Fibroblast of upper back skin (primary cell): ENCODE measurements around the gene CELF4.
"Not testable (repeated sequence)": the region's sequence is repeated elsewhere in the genome, so short reads cannot be mapped to it uniquely, and the experiment has no call there.

Source experiments
- DNase-seq: peaks from one replicate; pipeline ENCODE4 v3.0.0-alpha.2; 2013

The CELF4 gene

DNA sequence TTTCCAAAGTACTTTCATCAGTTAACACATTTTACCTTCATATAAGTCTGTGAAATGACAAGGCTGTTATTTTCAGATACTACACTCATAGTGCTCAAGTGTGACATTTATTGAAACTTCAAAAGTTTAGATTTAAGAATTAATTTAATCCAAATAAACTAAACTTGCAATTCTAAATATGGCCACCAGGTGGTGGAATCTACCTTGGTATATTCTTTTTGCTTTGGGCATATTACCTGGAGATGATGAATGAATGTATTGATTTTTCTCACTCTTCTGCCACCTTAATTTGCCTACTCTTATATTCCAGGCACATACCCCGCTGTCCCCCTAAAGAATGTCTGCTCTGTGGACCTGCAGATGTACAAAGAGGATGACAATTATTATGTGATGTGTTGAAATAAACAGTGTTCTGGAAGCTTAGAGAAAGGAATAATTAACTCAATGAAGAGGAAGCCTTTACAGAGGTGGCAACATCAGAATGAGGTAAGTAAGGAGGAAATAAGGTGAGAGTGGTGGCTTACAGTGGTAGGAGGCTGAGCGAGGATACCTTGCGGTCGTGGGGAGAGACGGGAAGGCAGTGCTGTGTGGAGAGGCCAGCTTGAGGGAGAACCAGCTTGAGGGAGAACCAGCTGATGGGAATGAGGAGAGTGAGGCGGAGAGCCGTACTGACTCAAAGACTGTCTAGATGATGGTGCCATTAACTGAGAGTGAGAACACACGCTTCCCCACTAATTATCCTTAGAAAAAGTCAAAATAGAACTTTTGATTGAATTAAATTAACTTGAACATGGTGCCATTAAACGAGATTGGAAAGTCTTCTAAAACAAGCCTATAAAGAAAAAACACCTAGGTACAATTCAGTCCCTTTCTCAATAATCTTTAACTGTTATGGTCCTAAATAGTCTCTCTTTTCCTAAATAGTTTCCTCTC is 179.5 kb downstream of the CELF4 start:
- peak; percentile 40 for DNase-seq

GRCh38 chr18:37383846-37384595 is 181.6 kb downstream of the CELF4 start:
- DNase-seq, result no peak

DNA sequence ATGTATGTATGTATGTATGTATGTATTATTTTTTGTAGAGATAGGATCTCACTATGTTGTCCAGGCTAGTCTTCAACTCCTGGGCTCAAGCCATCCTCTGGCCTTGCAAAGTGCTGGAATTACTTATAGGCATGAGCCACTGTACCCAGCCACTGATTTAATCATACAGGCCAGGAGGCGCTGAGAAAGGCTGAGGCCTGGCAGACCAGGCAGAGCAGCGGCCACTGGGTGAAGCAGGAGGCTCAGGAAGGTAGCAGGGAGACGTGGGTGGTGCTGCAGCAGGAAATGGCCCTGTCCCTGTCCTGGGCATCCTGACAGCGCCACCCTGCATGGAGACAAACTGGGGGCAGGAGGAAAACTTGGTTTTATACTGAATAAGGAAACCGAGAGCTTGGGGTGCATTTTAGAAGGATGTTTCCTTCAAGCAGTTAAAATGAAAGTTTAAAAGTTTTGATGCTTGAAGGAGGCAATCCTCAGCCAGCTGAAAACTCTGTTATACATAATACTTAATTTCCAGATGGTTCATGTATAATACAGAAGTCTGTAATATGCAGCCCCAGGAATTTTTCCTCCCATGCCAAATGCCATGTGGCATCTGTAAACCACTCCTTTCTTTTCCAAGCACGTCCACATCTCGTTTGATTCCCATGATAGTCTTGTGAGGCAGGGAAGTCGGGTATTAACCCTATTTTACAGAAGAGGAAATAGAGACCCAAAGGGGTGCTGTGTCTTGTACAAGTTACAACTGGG is 182.4 kb downstream of the CELF4 start:
- no peak for DNase-seq

GRCh38 chr18:37381554-37381953 is 184.0 kb downstream of the CELF4 start:
- no peak for DNase-seq

- DNase-seq, result no peak
These were observed 185.0 kb downstream of the CELF4 start for GRCh38 chr18:37380546-37381110.

- no peak for DNase-seq
These were observed 187.1 kb downstream of the CELF4 start for GRCh38 chr18:37378336-37379010.

GRCh38 chr18:37375181-37375580 is 190.4 kb downstream of the CELF4 start:
- no peak for DNase-seq

GRCh38 chr18:37368110-37368954 is 197.3 kb downstream of the CELF4 start:
- no peak for DNase-seq

DNA sequence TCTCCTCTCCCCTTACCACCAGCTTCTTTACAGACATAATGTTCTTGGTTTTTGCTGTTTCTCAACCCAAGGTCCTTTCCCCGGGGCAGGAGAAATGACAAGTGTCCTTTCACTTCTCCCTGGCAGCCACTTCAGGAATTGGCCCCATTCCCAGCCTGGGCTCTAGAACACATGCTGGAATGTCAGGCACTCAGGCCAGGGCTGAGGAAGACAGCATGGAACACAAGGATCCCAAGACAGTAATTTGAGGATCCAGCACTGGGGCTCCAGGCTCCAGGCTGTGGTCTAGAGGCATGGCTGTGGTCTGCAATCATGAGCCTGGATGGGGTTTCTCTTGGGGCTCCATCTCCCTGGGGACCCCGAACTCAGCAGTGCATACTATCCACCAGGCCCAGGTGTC is 201.4 kb downstream of the CELF4 start:
- no peak for DNase-seq

- DNase-seq, result no peak
These were observed 203.3 kb downstream of the CELF4 start for GRCh38 chr18:37362158-37362890.

DNA sequence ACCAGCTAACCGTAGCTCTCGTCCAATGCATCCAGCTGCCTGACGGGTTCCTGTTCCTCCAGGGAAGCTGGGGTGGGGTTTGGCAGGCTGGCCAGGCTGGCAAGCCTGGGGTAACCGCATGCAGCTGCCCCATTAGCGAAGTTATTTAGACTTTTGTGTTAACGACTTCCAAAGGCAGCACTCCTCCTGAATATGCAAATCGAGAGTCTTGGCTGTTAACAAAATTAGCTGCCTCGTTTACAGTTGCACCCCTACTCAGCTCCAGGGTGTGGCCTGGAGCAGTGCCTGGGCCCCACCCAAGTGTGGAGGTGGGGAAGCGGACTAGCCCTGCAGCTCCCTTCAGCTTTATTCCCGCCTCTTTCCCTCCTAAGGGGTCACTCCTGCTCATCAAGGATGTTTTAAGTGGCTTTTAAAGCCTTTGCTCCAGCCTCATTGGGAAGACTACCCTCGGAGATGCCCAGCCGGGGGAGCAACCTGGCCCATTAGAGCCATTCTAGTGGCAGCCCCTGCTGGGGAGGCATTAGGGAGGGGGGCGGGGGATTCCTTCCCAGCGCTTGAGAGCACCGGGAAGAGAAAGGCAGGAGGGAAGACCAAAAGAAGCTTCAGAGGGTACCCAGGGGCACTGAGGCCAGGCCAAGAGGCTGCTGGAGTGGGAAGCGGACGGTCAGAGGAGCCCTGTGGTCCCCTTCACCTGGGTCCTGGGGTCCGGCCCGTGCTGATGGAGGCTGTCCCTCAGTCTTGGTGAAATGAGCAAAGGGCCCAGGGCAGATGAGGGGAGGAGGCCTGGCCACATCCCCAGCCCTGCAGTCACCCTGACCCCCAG is 204.1 kb downstream of the CELF4 start:
- no peak for DNase-seq

DNA sequence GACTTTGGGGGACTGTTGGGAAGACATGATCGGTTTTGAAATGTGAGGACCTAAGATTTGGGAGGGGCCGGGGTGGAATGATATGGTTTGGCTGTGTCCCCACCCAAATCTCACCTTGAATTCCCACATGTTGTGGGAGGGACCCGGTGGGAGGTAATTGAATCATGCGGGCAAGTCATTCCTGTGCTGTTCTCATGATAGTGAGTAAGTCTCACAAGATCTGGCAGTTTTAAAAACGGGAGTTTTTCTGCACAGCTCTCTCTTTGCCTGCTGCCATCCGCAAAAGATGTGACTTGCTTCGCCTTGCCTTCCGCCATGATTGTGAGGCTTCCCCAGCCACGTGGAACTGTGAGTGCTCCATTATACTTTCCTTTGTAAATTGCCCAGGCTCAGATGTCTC is 207.5 kb downstream of the CELF4 start:
- not testable (repeated sequence) for DNase-seq

GRCh38 chr18:37355772-37356171 is 209.8 kb downstream of the CELF4 start:
- no peak for DNase-seq

DNA sequence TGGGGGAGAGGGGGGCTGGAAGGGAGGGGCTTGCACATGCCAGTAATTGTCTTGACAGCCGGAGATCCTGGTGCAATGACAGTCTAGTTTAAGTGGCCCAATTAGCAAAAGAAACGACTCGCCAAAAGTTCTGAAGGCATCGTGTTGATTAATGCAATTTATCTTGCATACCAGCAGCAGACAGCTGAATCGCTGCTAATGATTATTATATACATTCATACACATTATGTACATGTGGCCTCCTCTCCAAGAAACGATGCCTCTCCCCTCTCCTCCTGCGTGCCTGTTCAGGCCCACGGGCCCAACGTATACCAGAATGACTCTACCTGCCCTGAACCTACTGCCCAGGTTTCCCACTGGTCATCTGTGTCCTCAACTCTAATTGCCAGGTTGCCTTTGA is 214.5 kb downstream of the CELF4 start:
- DNase-seq, result no peak

DNA sequence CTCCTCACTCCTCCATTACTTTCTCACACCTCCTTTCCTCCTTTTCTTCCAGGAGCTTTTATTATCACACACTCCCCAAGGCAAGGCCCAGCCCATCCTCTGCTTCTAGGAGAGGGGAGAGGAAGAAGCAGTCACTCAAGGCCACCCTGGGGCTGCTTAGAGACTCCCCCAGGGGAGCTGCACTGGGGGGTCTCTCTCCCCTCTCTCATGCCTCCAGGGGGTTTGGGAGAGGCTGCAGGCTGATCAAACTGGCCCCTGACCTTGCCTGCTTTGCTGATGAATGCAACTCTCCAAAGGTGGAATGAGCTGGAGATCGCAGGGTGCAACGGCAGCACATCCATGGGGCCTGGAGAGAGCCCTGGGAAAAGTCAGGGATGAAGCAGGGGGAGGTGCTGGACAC is 216.9 kb downstream of the CELF4 start:
- no peak for DNase-seq

DNA sequence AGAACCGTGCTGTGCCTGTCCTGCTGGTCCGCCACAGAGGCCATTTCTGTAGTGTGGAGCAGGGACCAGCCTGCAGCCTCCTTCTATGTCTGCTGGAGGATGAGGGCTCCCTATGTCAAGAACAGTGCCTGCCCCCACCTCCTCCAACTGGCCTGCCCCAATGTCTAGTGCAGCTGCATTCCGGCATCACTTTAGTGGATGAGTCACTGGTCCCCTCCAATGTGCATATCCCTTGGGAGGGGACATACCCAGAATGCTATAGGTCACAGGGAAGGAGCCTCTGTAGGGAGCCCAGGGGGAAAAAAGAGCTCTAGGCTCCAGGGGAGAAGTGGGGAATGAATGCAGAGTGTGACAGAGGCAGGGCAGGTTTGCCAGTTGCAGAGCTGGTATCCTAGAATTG is 219.6 kb downstream of the CELF4 start:
- peak; percentile 17 for DNase-seq

GRCh38 chr18:37343542-37343851 is 222.1 kb downstream of the CELF4 start:
- DNase-seq, result no peak

DNA sequence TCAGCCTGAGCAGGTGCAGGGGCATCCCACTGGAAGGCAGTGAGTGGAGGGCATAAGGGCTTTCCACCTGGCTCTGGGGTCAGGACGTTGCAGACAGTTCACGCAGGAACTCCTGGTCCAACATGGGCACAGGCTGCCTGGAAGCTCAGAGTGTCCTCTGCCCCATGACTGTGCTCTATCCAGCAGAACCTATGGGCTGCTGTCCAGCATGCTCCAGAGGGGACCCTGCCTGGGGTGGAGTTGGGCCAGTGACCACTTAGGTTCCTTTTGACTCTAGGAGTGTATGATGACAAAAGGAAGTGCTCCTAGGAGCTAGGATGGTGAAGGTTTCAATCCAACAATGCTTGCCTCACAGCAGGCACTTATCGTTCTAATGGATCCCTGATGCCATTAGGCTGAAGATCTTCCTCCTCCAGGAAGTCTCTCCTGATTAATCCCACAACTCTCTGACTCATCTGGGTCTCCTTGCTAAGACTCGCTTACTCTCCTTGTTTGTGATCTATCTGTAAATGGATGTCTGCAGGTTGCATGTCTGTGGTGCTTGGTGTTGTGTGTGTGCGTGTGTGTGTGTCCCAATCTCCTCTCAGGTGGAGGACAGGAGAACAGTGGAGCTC is 224.0 kb downstream of the CELF4 start:
- DNase-seq, result no peak

DNA sequence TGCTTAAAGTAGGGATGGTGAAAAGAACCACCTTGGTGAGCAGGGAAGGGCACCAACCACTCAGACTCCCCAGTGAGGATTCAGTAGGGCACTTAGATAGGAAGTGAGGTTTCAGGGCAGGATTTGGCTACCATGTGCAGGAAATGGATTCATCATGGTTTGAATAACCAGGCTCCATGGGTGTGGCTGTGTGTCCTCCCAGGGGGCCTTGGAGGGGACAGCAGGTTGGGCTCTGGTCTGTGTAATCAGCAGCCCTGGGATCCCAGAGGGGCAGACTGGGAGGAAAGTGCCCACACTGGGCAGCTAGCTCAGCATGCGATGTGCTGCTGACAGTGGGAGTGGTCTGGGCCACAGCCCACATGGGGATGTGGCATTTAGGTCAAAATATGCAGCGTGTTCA is 224.6 kb downstream of the CELF4 start:
- no peak for DNase-seq
